ENCODE results near the gene RELL1. TPM values are rescaled to one million over a fixed set of nuclear protein-coding genes. Genes with fewer than 3 reads are reported as not detected.
A peak's percentile ranks its signal among the peaks of the same experiment; 100 is the strongest.
"Not testable (repeated sequence)": the region's sequence is repeated elsewhere in the genome, so short reads cannot be mapped to it uniquely, and the experiment has no call there.

The RELL1 gene
- total RNA-seq, 4 donors from 2014 or later: 65.4 to 158 (median 82.5) TPM

DNA sequence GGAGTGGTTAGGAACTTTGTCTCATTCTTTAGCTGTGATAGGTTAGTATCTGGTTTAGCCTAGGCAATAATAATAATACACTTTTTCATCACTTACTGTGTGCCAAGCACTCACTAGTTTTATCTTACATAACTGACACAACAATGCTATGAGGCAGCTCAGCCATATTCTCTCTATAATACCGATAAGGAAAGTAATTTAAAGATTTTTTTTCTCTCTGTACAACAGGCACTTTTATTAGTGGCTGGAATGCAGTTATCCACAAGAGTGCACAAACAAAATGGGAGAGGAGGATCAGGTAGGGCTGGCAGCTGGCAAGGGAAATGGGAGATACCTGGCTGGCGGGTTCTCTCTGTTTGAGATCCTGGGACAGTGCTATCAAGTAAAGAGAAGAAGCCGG is 7.6 kb downstream of the RELL1 start:
- DNase-seq (ENCODE audit: low spot score) (no peak), ATAC-seq (ENCODE audit: low FRiP score) (no peak)
- TF ChIP-seq, protein P1, sequence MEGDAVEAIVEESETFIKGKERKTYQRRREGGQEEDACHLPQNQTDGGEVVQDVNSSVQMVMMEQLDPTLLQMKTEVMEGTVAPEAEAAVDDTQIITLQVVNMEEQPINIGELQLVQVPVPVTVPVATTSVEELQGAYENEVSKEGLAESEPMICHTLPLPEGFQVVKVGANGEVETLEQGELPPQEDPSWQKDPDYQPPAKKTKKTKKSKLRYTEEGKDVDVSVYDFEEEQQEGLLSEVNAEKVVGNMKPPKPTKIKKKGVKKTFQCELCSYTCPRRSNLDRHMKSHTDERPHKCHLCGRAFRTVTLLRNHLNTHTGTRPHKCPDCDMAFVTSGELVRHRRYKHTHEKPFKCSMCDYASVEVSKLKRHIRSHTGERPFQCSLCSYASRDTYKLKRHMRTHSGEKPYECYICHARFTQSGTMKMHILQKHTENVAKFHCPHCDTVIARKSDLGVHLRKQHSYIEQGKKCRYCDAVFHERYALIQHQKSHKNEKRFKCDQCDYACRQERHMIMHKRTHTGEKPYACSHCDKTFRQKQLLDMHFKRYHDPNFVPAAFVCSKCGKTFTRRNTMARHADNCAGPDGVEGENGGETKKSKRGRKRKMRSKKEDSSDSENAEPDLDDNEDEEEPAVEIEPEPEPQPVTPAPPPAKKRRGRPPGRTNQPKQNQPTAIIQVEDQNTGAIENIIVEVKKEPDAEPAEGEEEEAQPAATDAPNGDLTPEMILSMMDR (IDR thresholded peaks at IDR 0.05): no peak

DNA sequence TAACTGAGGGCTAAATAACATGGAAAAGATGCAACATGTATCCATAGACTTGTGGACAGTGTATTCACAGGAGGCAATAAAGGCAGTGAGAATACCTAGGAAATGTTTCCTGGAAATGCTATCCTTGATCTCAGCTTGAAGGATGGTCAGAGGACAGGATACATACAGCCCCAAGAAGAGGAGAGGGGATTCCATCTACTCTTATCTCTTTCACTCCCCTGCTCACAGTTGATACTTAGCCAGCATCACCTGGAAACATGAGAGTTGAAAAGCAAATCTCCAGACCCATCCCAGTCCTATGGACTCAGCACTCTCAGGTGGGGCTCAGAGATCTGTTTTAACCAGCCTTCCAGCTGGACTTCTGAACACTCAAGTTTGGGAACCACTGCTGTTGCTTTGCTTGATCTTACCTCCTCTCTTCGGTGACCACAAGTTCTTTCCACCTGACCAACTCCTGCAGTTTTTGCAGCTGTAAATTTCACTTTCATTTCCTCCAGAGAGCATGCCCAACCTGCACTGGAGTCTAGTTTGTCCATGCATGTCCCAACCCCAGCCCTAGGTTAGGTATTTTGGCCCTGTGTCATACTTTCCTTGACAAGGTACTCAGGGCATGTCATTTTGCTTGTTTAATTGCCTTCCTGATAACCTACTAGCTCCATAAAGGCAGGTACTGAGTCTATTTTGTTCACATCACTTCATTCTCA is 10.4 kb downstream of the RELL1 start:
- DNase-seq (ENCODE audit: low spot score): no peak
- ATAC-seq (ENCODE audit: low FRiP score): no peak

DNA sequence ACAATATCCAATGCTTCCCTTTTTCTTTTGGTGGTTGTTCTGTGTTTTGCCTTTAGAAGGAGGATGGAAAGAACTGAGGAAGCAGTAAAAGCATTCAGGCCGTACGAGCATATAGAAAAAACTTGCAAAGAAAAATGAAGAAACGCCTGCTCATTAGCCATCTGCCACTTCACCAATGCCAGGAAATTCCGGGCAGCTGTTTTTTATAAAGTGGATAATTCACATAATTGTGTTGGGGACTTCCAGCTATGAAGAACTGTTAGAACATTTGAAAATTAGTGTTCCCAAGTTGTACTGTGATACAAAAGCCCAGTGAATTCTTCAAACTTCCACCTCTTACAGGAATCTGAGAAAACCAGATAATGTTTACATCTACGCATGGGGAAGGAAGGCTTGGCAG is 11.7 kb downstream of the RELL1 start:
- TF ChIP-seq, protein P1 (IDR thresholded peaks at IDR 0.05): no peak
- DNase-seq (ENCODE audit: low spot score) (no peak), ATAC-seq (ENCODE audit: low FRiP score) (no peak)

More for the DNA sequence above, 10.4 kb downstream of the RELL1 start:
- TF ChIP-seq, protein P1 (IDR thresholded peaks at IDR 0.05): no peak

DNA sequence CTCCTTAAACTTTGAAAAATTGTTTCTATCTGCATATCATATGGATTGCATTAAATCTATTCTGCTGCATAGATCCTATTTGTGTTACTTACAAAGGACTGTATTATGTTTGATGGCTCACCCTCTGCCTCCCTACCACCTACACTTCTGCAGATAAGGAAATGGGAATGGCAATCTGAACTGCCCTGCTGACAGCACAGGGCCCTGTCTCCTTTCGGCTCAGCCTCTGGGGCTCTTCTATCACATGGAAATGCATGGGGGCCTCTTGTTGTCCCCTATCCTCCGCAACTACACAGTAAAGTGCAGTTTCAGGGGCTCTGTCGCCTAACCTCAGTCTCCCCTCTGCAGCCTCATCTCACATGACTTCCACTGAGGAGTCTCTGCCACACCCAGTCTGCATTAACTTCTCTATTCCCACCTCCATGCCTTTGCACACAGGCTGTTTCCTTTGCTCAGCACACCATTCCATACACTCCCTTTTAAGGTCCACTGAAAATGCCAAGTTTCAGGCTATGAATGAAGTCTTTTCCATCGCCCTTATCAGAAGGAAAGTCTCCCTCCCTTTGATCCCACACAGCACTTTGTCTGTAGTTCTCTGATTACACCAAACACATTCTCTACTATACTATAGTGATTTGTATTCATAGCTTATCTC is 12.5 kb downstream of the RELL1 start:
- ATAC-seq (ENCODE audit: low FRiP score): peak; percentile 42
- no peak for DNase-seq (ENCODE audit: low spot score)
- TF ChIP-seq, protein P1 (IDR thresholded peaks at IDR 0.05): no peak

DNA sequence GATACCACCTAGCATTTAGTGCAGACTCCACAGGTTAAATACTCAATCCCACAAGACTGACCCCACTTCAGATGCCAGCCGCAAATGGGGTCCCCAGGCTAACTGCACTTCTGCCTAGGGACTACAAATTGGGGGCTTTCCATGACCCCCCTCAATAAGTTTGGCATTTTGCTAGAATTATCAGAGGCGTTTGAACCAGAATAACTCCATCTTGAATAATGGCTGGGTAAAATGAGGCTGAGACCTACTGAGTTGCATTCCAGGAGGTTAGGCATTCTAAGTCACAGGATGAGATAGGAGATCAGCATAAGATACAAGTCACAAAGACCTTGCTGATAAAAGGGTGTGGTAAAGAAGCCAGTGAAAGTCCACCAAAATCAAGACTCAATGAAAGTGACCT is 15.1 kb downstream of the RELL1 start:
- DNase-seq (ENCODE audit: low spot score) (no peak), ATAC-seq (ENCODE audit: low FRiP score) (no peak)
- TF ChIP-seq, protein P1 (IDR thresholded peaks at IDR 0.05): no peak

DNA sequence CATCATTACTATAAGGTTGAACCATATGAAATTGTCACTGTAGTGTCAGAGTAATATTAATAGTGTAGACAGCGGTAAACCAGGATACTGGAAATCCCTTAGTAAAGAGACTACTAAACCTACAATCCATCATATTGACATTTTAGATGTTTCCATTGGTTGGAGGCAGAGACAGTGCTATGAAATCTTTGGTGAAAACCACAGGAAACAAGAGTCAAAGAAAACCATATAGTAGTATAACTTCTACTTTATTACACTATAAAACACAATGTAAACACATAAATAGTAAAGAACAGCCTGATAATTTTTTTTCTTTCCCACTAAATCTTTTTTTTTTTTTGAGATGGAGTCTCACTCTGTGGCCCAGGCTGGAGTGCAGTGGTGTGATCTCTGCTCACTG is 15.9 kb downstream of the RELL1 start:
- DNase-seq (ENCODE audit: low spot score) (no peak), ATAC-seq (ENCODE audit: low FRiP score) (no peak)
- TF ChIP-seq, protein P1 (IDR thresholded peaks at IDR 0.05): no peak

DNA sequence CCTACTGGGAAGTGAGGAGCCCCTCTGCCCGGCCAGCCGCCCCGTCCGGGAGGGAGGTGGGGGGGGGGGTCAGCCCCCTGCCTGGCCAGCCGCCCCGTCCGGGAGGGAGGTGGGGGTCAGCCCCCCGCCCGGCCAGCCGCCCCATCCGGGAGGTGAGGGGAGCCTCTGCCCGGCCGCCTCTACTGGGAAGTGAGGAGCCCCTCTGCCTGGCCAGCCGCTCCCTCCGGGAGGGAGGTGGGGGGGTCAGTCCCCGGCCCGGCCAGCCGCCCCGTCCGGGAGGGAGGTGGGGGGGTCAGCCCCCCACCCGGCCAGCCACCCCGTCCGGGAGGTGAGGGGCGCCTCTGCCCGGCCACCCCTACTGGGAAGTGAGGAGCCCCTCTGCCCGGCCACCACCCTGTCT is 17.1 kb downstream of the RELL1 start:
- ATAC-seq (ENCODE audit: low FRiP score); DNase-seq (ENCODE audit: low spot score): not testable (repeated sequence)
